IPS-18c (cell line): Measurements from ENCODE around the gene WASHC2A.
"Not testable (repeated sequence)": the region's sequence is repeated elsewhere in the genome, so short reads cannot be mapped to it uniquely, and the experiment has no call there.

Source experiments
- H3K4me3 ChIP-seq: 2 replicates; pipeline ENCODE4 v1.7.0; 2013; ENCODE audit warnings: low read depth, mild to moderate bottlenecking, low read length, moderate library complexity; ENCODE audit not compliant: insufficient read depth
- H3K9me3 ChIP-seq: one replicate; pipeline ENCODE4 v1.6.1; 2013; ENCODE audit warnings: mild to moderate bottlenecking, low read length, moderate library complexity; ENCODE audit not compliant: control insufficient read depth, insufficient read depth

WASHC2A gene

DNA sequence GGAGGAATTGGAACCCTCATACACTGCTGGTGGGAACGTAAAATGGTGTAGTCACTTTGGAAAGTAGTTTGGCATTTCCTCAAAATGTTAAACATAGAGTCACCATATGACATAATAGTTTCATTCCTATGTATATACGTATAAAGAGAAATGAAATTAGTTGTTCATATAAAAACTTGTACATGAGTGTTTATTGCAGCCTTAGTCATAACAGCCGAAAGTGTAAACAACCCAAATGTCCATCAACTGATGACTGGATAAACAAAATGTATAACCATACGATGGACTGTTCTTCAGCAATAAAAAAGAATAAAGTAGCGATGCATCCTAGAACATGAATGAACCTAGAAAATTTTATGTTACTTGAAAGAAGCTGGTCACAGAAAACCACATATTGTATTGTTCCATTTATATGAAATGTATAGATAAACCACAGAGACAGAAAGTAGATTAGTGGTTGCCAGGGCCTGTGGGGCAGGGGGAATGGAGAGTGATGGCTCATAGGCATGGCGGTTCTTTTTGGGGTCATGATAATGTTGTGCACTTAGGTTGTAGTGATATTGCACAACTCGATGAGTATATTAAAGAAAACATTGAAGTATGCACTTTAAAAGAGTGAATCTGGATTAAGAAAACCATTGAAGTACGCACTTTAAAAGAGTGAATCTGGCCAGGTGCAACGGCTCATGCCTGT lies 44.8 kb downstream of the WASHC2A start:
- not testable (repeated sequence) for H3K9me3 ChIP-seq, H3K4me3 ChIP-seq

GRCh38 chr10:50126765-50127164 lies 59.0 kb downstream of the WASHC2A start:
- not testable (repeated sequence) for H3K9me3 ChIP-seq, H3K4me3 ChIP-seq

DNA sequence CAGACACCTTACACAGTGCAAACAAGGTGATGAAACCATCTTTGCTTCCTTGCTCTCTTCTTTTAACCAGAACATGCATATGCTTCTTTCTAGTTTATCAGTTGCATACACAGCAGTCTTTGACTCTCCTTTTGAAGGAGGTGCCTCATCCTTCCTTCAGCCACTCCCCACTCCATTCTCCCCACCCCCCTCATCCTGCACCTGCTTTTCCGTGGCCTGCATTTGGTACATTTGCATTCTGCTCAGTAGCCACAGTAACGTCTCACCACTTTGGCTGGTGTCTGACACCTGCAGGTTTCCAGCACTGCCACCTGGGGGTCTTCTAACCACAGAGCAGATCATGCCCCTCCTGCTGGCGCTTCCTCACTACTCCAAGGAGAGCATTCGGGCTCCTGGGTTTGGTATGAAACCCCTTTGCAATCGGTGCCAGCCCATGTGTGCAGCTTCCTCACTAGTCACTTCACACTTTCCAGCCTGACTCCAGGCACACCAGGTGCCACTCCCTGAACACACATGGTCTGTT lies 60.1 kb downstream of the WASHC2A start:
- H3K4me3 ChIP-seq, H3K9me3 ChIP-seq: not testable (repeated sequence)

DNA sequence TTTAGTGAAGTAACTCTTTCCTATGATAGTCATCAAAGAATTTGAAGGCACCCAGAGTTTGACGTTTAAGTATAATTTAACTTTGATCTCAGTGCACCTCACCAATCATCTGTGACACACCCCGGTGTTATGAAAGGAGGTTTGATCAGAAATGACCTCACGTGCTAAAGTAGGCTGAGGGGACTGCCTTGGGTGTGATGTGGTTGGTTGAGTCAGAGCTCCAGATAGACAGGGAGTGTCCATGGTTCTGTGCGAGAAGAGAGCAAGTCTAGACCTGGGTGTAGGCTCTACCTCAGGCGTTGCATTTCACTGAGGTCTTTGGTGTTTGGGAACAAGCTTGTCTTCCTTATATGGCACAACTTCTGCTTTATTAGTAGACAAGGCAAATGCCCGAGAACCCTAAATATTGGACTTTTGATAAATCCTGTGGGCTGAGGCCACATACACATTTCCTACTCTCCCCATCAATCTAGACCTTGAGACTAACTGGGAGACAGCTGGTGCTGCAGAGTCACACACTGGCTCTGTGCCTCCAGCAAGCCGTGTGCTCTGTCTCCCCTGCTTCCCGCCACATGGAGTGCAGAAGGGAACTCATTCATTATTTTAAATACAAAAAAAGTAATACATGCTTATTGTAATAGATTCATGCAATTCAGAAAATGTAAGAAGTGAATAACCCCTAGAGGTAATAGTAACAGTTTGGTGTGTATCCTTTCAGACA lies 63.7 kb downstream of the WASHC2A start:
- not testable (repeated sequence) for H3K4me3 ChIP-seq, H3K9me3 ChIP-seq

DNA sequence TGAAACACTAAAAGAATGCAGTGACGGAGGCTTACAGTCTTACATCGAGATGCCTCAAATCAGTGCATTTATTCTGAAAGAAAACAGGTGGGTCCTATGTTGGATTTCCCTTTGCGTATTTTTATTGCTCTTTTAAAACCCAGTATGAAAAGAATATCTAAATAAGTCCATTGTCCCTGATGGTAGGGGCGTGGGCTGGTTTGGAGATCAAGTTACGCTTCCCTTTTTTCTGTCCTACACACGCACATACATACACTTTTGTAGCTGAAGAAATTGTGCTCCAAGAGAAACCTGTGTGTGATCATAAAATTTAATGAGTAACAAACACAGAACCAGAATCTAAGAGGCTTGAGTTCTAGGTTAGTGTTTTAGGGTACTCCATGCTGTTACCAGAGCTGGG lies 64.6 kb downstream of the WASHC2A start:
- H3K9me3 ChIP-seq, H3K4me3 ChIP-seq: not testable (repeated sequence)

DNA sequence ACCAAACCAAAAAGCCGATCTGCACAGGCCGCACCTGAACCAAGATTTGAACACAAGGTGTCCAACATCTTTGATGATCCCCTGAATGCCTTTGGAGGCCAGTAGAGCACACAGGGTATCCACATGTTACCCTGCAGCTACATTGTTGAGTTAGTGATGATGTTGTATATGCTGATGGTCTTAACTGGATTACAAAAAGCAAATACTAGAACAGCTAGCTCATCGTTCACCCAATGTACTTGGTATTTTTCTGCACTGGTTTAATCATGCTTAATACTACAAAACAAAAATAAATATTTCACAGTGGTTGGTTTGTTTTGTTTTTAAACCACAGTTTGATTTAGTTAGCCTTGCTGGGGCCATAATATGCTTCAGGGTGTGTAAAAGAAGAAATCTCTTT lies 65.1 kb downstream of the WASHC2A start:
- not testable (repeated sequence) for H3K4me3 ChIP-seq, H3K9me3 ChIP-seq

- not testable (repeated sequence) for H3K4me3 ChIP-seq, H3K9me3 ChIP-seq
Measured at GRCh38 chr10:50143512-50144174, 75.9 kb downstream of the WASHC2A start.

DNA sequence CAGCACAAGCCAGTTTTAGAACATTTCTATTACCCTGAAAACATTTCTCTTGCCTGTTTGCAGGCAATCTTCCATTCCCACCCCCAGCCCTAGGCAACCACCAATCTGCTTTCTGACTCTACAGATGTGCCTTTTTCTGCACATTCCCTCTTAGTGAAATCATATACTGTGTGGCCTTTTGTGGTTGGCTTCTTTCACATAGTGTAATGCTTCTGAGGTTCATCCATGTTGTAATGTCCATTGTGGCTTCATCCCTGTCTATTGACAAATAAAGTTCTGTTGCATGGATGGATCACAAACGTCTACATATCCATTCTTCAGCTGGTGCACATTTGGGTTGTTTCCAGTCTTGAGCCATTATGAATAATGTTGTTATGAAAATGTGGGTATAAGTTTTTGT lies 77.8 kb downstream of the WASHC2A start:
- H3K4me3 ChIP-seq, H3K9me3 ChIP-seq: not testable (repeated sequence)

GRCh38 chr10:50152792-50153272 lies 85.1 kb downstream of the WASHC2A start:
- H3K9me3 ChIP-seq = no peaks in the 10 kb centered on the region
- no peak overlapping the region for H3K4me3 ChIP-seq

- not testable (repeated sequence) for H3K9me3 ChIP-seq, H3K4me3 ChIP-seq
Measured at GRCh38 chr10:50157868-50158267, 90.1 kb downstream of the WASHC2A start.

- H3K4me3 ChIP-seq, H3K9me3 ChIP-seq: not testable (repeated sequence)
Measured at GRCh38 chr10:50159856-50160255, 92.1 kb downstream of the WASHC2A start.

- not testable (repeated sequence) for H3K4me3 ChIP-seq, H3K9me3 ChIP-seq
Measured at GRCh38 chr10:50165038-50165437, 97.3 kb downstream of the WASHC2A start.

GRCh38 chr10:50167833-50168232 lies 100.1 kb downstream of the WASHC2A start:
- not testable (repeated sequence) for H3K4me3 ChIP-seq, H3K9me3 ChIP-seq

- H3K4me3 ChIP-seq = not testable (repeated sequence)
Measured at GRCh38 chr10:50169506-50169905, 101.8 kb downstream of the WASHC2A start.

GRCh38 chr10:50174788-50175525 lies 107.2 kb downstream of the WASHC2A start:
- not testable (repeated sequence) for H3K9me3 ChIP-seq, H3K4me3 ChIP-seq

More at GRCh38 chr10:50169506-50169905, 101.8 kb downstream of the WASHC2A start:
- not testable (repeated sequence) for H3K9me3 ChIP-seq
